ENCODE results near the gene ITSN1.

The ITSN1 gene

GRCh38 chr21:33825419-33825818 lies 183.1 kb downstream of the ITSN1 start:
- no peak overlapping the region for H3K27ac ChIP-seq
- TF ChIP-seq, protein P1, sequence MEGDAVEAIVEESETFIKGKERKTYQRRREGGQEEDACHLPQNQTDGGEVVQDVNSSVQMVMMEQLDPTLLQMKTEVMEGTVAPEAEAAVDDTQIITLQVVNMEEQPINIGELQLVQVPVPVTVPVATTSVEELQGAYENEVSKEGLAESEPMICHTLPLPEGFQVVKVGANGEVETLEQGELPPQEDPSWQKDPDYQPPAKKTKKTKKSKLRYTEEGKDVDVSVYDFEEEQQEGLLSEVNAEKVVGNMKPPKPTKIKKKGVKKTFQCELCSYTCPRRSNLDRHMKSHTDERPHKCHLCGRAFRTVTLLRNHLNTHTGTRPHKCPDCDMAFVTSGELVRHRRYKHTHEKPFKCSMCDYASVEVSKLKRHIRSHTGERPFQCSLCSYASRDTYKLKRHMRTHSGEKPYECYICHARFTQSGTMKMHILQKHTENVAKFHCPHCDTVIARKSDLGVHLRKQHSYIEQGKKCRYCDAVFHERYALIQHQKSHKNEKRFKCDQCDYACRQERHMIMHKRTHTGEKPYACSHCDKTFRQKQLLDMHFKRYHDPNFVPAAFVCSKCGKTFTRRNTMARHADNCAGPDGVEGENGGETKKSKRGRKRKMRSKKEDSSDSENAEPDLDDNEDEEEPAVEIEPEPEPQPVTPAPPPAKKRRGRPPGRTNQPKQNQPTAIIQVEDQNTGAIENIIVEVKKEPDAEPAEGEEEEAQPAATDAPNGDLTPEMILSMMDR (conservative IDR thresholded peaks at IDR 0.05): no peak

GRCh38 chr21:33825915-33826314 lies 183.6 kb downstream of the ITSN1 start:
- TF ChIP-seq, protein P1 (conservative IDR thresholded peaks at IDR 0.05): no peak
- H3K27ac ChIP-seq: no peak overlapping the region

DNA sequence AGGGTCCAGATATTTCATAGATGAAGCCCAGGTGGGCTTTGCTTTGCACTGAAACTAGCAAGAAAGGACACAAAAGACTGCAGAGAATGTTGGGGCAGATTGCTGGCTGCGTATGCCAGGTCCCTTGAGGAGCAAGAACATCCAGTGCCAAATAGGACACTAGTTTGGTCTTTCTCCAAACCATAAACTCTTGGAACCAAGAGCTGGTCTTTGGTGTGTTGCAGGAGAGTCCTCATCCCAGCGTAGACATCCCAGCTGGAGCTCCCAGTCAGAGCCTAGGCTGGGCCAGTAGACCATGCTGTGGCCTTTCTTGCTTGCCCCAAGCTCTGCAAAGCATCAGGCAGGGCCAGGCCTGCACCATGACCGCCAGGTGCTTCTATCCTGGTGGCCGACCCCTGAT lies 185.8 kb downstream of the ITSN1 start:
- H3K27ac ChIP-seq: no peak overlapping the region
- TF ChIP-seq, protein P1 (conservative IDR thresholded peaks at IDR 0.05): no peak

DNA sequence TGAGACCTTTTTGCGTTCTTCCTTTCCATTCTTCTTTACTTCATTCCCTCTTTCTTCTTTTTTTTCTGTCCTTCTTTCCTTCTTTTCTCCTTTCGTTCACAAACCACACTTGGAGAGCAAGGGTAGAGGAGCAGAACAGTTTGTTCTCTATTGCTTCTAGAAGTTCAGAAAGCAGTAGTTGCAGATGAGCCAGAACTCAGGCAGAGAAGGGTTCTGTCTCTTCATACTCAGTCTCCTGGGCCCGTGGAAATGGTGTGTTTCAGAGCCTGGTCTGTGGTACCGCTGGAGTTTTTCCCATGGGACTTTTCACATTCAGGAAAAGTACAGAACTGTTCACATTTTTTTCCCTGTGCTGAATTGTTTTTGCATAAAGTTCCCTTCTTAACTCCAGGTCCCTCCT lies 186.3 kb downstream of the ITSN1 start:
- TF ChIP-seq, protein P1 (conservative IDR thresholded peaks at IDR 0.05): no peak
- no peak overlapping the region for H3K27ac ChIP-seq

DNA sequence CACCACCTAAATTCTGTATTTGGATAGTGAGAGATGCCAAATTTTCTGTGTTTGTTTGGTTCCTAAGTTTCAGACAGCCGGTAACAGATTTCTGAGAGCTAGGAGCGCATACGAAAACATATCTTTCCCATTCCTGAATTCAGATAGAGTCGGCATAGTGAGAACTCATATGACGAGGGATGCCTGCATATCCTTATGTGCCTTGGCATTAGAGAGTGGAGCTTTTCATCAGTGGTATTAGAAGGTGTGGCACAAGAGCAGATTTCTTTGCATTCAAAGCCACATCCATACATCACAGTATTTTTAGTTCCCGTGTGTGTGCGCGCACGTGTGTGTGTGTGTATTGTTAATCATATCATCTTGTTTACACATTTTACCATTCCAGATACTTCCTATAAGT lies 187.5 kb downstream of the ITSN1 start:
- H3K27ac ChIP-seq: no peak overlapping the region
- TF ChIP-seq, protein P1 (conservative IDR thresholded peaks at IDR 0.05): no peak

DNA sequence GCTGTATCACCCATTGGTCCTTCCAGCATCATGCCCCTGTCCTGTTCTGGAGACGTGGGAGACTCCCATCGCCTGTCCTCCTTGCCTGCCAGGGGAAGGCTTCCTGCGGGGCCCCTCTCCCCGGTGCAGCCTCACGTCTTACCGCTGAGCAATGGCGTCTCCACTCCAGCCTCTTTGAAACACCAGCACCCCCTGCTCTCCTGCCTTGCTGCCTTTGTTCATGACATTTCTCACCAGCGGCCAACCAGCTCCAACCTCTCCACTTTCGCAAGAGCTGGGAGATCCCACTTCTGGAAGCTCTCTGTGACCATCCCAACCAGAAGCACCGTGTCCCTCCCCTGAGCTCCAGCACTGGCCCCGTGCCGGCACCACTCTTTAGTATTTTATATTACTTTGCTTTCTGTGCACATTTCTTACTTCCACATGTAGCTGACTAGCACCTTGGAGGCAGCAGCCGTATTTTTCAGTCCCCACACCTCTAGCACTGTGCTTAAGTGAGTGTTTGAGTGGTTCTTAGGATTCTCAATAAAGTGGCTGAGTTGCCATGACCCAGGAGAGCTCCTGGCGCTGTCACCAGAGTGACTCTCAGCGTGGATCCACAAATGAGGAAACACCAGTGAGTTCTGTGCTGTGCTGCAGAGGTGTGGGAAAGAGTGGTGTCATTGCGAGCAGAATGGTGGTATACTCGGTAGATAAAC lies 189.8 kb downstream of the ITSN1 start:
- H3K27ac ChIP-seq: no peak overlapping the region
- TF ChIP-seq, protein P1 (conservative IDR thresholded peaks at IDR 0.05): no peak

DNA sequence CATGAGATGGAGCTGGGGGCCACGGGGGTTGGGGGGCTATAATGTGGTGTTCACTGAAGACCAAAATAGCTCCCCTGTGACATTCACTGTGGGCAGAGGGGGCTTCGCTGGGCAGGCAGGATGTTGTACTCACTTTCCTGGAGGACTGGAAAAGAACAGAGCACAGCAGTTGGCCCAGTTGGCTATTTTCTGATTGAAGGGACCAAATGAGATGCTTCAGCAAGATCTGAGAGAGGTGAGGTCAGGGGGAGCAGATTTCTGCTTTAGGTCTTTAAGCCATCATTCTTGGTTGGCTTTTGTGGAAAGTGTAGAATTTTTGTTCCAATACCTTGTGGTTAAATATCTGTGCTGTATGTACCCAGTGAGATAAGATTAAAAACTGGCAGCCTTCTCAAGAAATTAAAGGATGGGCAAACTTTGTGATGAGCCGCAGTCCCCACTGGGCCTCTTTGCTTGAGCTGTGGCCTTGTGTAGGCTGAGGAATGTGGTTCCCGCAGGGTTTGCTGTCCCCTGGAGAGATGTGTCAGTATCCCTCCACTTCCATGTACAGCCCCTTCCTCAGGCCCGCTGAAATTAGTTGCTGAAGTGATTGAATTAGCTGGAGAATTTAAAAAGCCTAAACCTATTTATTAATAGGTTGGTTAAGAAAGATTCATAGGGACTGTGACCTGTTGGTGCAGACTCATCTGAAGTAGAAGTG lies 192.7 kb downstream of the ITSN1 start:
- TF ChIP-seq, protein P1 (conservative IDR thresholded peaks at IDR 0.05): no peak

More for the DNA sequence above, 192.7 kb downstream of the ITSN1 start:
- no peak overlapping the region for H3K27ac ChIP-seq

Data from VCaP (cell line).